ENCODE results near the gene APOL4. TPM values are rescaled to one million over a fixed set of nuclear protein-coding genes. Genes with fewer than 3 reads are reported as not detected.
"Not testable (repeated sequence)": the region's sequence is repeated elsewhere in the genome, so short reads cannot be mapped to it uniquely, and the experiment has no call there.

APOL4 gene
- total and polyA plus RNA-seq, 12 donors, result 1.2 to 10.0 (median 3.6) TPM; not detected in 1

GRCh38 chr22:36228944-36229343, 27.3 kb upstream of the APOL4 start:
- DNase-seq, result peak in 1 of 7 donors; percentile 45
- H3K36me3 ChIP-seq (replicated peaks in 1 of 2), result peaks cover 0 to 64% of the 10 kb centered on the region in 2 donors
- H3K27me3 ChIP-seq, result no peaks in the 10 kb centered on the region
- intact Hi-C loops (cut with DNase I), result no loop called here
- TF ChIP-seq CTCF (IDR thresholded peaks at IDR 0.05), result no peak
- H3K4me1 ChIP-seq (replicated peaks in 1 of 2), result no peaks in the 10 kb centered on the region
- no peak overlapping the region for H3K27ac ChIP-seq
- 88 to 91% (median 89%) methylated on average over 7 of the region's 7 CpGs for WGBS, 4 donors
- no peaks in the 10 kb centered on the region for H3K9me3 ChIP-seq (replicated peaks in 1 of 3)
- no peak overlapping the region for H3K4me3 ChIP-seq

GRCh38 chr22:36228369-36228768, 26.8 kb upstream of the APOL4 start:
- intact Hi-C loops (cut with DNase I); H3K27ac ChIP-seq; H3K4me3 ChIP-seq; H3K4me1 ChIP-seq (replicated peaks in 1 of 2); DNase-seq; H3K9me3 ChIP-seq (replicated peaks in 1 of 3); H3K27me3 ChIP-seq: not testable (repeated sequence)
- peaks cover 0 to 61% of the 10 kb centered on the region in 2 donors for H3K36me3 ChIP-seq (replicated peaks in 1 of 2)
- 87 to 100% (median 97%) methylated on average over 1 of the region's 1 CpG for WGBS, 4 donors

- DNase-seq, result peak in 1 of 7 donors; percentile 43
- H3K9me3 ChIP-seq (replicated peaks in 1 of 3), result no peaks in the 10 kb centered on the region
- H3K4me3 ChIP-seq, result no peak overlapping the region
- TF ChIP-seq CTCF (IDR thresholded peaks at IDR 0.05), result no peak
- no peak for TF ChIP-seq POLR2A (IDR thresholded peaks at IDR 0.05)
- H3K36me3 ChIP-seq (replicated peaks in 1 of 2), result peaks cover 0 to 55% of the 10 kb centered on the region in 2 donors
- no peaks in the 10 kb centered on the region for H3K4me1 ChIP-seq (replicated peaks in 1 of 2)
- no peaks in the 10 kb centered on the region for H3K27me3 ChIP-seq
- intact Hi-C loops (cut with DNase I), result no loop called here
- 88 to 94% (median 92%) methylated on average over 8 of the region's 8 CpGs for WGBS, 4 donors
- H3K27ac ChIP-seq, result no peak overlapping the region
Observed at GRCh38 chr22:36227806-36228205, 26.2 kb upstream of the APOL4 start.

GRCh38 chr22:36227396-36227795, 25.8 kb upstream of the APOL4 start:
- Histone ChIP-seq H3K4me3 (no peak overlapping the region), H3K36me3 (replicated peaks in 1 of 2) (peaks cover 0 to 51% of the 10 kb centered on the region in 2 donors), H3K4me1 (replicated peaks in 1 of 2) (no peaks in the 10 kb centered on the region), H3K27me3 (no peaks in the 10 kb centered on the region), H3K27ac (no peak overlapping the region), H3K9me3 (replicated peaks in 1 of 3) (no peaks in the 10 kb centered on the region)
- DNase-seq, result no peak
- no peak for TF ChIP-seq CTCF (IDR thresholded peaks at IDR 0.05)
- no peak for TF ChIP-seq POLR2A (IDR thresholded peaks at IDR 0.05)
- intact Hi-C loops (cut with DNase I), result no loop called here
- WGBS, 4 donors, result 94 to 96% (median 95%) methylated on average over 7 to 9 of the region's 9 CpGs

- Histone ChIP-seq H3K36me3 (replicated peaks in 1 of 2) (peaks cover 0 to 39% of the 10 kb centered on the region in 2 donors), H3K27ac (no peak overlapping the region), H3K9me3 (replicated peaks in 1 of 3) (no peaks in the 10 kb centered on the region), H3K4me3 (no peak overlapping the region), H3K27me3 (no peaks in the 10 kb centered on the region), H3K4me1 (replicated peaks in 1 of 2) (no peaks in the 10 kb centered on the region)
- 94 to 100% (median 97%) methylated on average over 3 to 5 of the region's 5 CpGs for whole genome bisulfite sequencing, 4 donors
- no peak for TF ChIP-seq POLR2A (IDR thresholded peaks at IDR 0.05)
- TF ChIP-seq CTCF (IDR thresholded peaks at IDR 0.05), result no peak
- DNase-seq, result peak in 1 of 7 donors; percentile 35
- intact Hi-C loops (cut with DNase I), result no loop called here
Observed at GRCh38 chr22:36226189-36226588, 24.6 kb upstream of the APOL4 start.
